HG02642 (cell line): Measurements from ENCODE around the gene FUT4.

Experiments used
- ATAC-seq: cut with Tn5 transposase; IDR thresholded peaks from one replicate; pipeline ENCODE4 v1.9.1; 2021; ENCODE audit warnings: mild to moderate bottlenecking; ENCODE audit not compliant: unreplicated experiment, poor library complexity

FUT4 gene

DNA sequence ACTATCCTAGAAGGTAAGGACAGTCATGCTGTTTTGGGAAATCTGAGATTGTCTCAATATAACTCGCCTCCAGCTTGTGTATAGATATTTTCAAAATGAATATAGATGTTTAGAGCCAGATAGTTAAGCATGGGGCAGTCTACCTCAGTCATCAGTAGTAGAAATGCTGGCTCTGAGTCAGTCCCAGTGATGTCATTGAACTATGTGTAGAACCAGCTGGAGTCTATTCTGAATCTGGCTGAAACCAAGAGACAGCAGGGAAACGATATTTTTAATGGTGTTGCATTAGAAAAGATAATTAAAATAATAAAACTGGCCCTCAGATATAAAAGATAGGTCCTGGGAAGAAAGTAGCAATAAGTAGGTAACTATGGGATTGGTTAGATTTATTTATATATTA is 49.3 kb downstream of the FUT4 start:
- peak; percentile 80 for ATAC-seq

DNA sequence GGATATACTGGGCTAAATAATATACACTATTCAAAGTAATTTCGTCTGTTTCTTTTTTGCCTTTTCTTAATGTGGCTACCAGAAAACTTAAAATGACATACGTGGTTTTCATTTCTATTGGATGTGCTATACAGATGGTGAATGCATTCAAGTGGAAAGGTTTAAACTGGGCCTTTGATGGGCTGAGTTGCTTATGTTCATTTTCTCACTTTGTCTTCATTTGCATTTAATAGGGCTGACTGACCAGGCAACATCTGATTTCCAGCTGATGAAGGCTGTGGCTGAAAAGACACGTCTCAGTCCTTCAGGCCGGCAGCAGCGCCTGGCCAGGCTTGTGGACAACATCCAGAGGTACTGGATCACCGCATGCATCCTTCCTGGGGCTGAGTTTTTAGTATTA is 51.4 kb downstream of the FUT4 start:
- ATAC-seq: peak; percentile 42

DNA sequence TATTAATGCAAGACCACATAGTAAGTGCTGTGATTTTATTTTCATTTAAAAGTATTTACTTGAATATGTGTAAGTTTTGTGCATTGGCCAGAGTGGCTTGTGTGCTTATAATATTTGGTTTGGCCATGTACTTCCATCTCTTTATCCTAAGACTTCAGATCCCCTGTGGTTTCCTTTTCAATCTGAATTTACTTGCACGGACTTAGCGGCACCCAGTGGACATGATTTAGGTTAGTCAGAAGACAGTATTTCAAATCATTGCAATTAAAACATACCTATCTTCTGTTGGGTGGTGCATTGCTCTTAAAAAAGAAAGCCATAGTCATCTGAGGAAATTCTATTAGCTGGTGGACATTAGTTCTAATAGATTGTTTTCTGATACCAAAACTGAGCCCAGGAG is 54.2 kb downstream of the FUT4 start:
- ATAC-seq: no peak
